GM18526 (cell line): ENCODE results near the gene PABPN1.

ENCODE experiments used
- POLR2A ChIP-seq: IDR thresholded peaks from 3 replicates; pipeline ENCODE4 v1.6.1; 2011; ENCODE audit not compliant: insufficient read length; ENCODE audit errors: extremely low read depth

The PABPN1 gene

GRCh38 chr14:23358553-23359166 is 37.4 kb downstream of the PABPN1 start:
- no peak for TF ChIP-seq POLR2A

- TF ChIP-seq POLR2A: no peak
Observed at GRCh38 chr14:23359167-23359626, 37.9 kb downstream of the PABPN1 start.

GRCh38 chr14:23359722-23360447 is 38.6 kb downstream of the PABPN1 start:
- no peak for TF ChIP-seq POLR2A

GRCh38 chr14:23360496-23360895 is 39.2 kb downstream of the PABPN1 start:
- TF ChIP-seq POLR2A: no peak

GRCh38 chr14:23361320-23361719 is 40.1 kb downstream of the PABPN1 start:
- TF ChIP-seq POLR2A: no peak

- TF ChIP-seq POLR2A: no peak
Observed at GRCh38 chr14:23361763-23362162, 40.5 kb downstream of the PABPN1 start.

- TF ChIP-seq POLR2A: no peak
Observed at GRCh38 chr14:23362200-23362599, 40.9 kb downstream of the PABPN1 start.

- TF ChIP-seq POLR2A: no peak
Observed at GRCh38 chr14:23364164-23365035, 43.1 kb downstream of the PABPN1 start.

GRCh38 chr14:23365036-23365731 is 43.9 kb downstream of the PABPN1 start, which contains the start of gene EFS:
EFS (minus strand) TSS chr14:23365172; CDS start chr14:23365025, 147 bp downstream.
- no peak for TF ChIP-seq POLR2A

GRCh38 chr14:23365732-23366425 is 44.6 kb downstream of the PABPN1 start:
- TF ChIP-seq POLR2A: no peak

- TF ChIP-seq POLR2A: no peak
Observed at GRCh38 chr14:23366426-23366921, 45.2 kb downstream of the PABPN1 start.

GRCh38 chr14:23370221-23370620 is 49.0 kb downstream of the PABPN1 start:
- no peak for TF ChIP-seq POLR2A

GRCh38 chr14:23371865-23372264 is 50.6 kb downstream of the PABPN1 start:
- no peak for TF ChIP-seq POLR2A

GRCh38 chr14:23372509-23372908 is 51.3 kb downstream of the PABPN1 start, which contains the start of gene IL25:
IL25 (plus strand) TSS chr14:23372809.
- no peak for TF ChIP-seq POLR2A
